ENCODE measurements around the gene NRN1L.

- no peak for TF ChIP-seq CTCF (IDR thresholded peaks at IDR 0.05)
- TF ChIP-seq EP300 (IDR thresholded peaks at IDR 0.05) = no peak
Measured at GRCh38 chr16:67901734-67902133, 17.0 kb downstream of the NRN1L start.

Data from gastroesophageal sphincter (tissue), 3 donors.